ENCODE measurements around the gene TXNDC11.
"Not testable (repeated sequence)": the region's sequence is repeated elsewhere in the genome, so short reads cannot be mapped to it uniquely, and the experiment has no call there.

Gene TXNDC11

DNA sequence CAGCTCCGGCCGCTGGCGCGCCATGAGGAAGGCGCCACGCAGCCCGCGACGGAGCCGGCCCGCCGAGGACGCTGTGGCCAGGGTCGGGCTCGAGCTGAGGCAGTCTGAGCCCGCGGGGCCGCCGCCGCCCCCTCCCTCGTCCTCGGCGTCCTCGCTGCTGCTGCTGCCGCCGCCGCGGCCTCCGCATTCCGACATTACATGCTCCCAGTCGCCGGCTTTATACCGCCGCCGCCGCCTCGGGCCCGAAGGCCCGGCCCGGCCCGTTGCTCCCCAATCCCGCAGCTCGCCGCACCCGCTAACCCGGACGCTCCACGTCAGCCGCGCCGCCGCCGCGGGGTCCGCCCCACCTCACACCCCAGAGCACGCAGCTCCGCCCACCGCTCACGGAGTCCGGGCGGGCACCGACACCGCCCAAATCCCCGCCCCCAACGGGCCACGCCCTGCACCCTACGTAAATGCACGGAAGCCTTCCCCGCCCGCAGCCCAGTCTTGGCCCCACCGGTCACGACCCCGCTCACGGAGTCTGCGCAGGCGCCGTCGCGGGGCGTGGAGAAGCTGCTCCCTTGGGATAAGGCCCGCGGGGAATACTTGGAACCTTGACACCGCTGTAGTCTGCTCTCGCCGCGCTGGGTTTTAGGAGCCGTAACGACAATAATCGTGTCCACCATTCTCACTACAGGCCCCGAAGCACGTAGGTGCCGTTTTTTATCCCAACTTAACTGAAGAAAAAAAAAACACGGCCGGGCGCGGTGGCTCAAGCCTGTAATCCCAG lies at the start of gene TXNDC11:
TSS of gene TXNDC11 (minus strand) at position 322 of the 772 bp plus-strand sequence. CDS start at position 195, 127 bp downstream.
- DNase-seq (ENCODE audit: low spot score), result peak; percentile 99

DNA sequence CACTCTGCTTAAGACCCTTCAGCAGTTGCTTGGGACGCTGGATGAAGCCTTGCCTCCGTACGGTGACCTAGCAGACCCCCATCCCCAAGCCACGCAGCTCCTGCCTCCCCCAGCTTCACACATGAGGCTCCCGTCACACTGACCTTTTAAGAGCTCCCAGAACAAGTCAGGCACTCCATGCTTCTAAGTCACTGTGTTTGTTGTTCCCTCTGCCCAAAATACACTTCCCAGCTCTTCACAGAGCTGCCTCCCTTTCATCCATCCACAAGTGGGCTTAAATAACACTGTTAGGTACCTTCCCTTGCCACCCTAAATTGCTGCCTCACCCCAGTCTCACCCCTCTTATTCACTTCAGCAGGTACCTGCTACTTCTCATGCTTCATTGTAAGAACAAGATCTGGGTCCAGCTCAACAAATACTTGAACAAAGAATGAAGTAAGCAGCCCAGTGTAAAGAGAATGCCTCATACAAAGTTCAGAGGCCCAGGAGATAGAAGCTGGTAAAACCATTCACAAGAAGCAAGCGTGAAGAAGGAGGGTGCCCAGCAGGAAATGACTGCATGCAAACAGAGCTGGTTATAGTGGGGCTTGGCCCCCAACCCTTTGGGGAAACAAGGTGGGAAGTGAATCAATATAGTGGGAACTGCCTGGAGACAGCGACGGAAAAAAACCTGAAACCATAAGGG lies 48.6 kb upstream of the TXNDC11 start:
- no peak for DNase-seq (ENCODE audit: low spot score)

DNA sequence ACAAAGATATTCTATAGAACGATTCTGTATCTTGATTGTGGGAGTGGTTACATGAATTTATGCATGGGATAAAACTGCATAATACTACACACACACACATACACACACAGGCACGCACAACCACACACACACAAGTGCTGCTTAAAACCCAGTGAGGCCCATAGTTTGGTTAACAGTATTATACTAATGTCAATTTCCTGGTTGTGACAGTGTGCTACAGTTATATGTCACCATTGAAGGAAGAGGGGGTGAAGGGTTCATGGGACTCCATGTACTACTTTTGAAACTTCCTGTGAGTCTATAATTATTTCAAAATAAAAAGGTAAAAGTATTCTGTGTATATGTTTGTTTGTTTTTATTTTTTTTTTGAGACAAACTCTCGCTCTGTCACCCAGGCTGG lies 46.3 kb upstream of the TXNDC11 start:
- DNase-seq (ENCODE audit: low spot score), result no peak

DNA sequence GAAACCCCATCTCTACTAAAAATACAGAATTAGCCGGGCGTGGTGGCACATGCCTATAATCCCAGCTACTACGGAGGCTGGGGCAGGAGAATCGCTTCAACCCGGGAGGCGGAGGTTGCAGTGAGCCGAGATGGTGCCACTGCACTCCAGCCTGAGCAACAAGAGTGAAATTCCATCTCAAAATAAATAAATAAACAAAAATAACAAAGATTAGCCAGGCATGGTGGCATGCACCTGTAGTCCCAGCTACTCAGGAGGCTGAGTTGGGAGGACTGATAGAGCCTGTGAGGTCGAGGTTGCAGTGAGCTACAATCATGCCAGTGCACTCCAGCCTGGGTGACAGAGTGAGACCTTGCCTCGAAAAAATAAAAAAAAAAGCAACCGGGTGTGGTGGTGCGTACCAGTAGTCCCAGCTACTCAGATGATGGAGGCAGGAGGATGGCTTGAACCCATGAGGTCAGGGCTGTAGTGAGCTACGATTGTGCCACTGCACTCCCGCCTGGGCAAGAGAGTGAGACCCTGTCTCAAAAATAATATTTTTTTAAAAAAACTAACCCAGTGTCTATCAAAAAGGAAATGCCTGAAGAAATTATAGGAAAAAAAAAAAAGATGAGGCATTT lies 42.4 kb upstream of the TXNDC11 start:
- not testable (repeated sequence) for DNase-seq (ENCODE audit: low spot score)

- not testable (repeated sequence) for DNase-seq (ENCODE audit: low spot score)
Observed at GRCh38 chr16:11784381-11784780, 41.7 kb upstream of the TXNDC11 start.

GRCh38 chr16:11784038-11784369 lies 41.3 kb upstream of the TXNDC11 start:
- DNase-seq (ENCODE audit: low spot score), result no peak

DNA sequence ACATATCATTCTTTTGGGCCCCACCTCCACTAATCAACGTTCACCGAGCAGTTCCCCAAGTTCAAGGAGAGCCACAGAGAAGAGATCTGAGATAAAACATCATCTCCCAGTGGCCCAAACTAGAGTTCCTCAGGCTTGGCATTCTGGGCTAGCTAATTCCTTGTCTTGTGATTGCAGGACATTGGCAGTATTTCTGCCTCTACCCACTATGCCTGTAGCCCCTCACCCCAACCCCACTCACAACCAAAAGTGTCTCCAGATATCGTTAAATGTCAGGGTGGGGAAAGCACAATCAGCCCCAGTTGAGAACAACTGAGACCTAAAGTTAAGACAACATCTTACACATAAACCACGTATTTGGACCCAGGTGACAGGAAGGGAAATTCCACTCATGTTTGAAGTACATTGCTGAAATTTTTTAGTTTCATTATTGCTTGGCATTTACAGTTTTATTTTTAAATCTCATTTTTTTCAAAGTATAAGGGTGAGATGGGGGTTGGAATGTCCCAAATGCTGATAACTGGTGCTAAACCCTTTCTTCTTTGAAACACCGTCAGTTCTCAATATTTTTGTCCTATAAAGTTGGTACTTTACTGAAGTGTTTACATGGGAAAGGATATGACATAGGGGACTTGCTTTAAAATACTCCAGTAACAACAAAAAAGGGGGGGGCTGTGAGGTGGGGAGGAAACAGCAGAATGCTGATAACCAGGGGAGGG lies 40.8 kb upstream of the TXNDC11 start:
- DNase-seq (ENCODE audit: low spot score), result no peak

GRCh38 chr16:11781773-11782172 lies 39.1 kb upstream of the TXNDC11 start:
- DNase-seq (ENCODE audit: low spot score), result no peak

GRCh38 chr16:11780991-11781680 lies 38.5 kb upstream of the TXNDC11 start:
- no peak for DNase-seq (ENCODE audit: low spot score)

DNA sequence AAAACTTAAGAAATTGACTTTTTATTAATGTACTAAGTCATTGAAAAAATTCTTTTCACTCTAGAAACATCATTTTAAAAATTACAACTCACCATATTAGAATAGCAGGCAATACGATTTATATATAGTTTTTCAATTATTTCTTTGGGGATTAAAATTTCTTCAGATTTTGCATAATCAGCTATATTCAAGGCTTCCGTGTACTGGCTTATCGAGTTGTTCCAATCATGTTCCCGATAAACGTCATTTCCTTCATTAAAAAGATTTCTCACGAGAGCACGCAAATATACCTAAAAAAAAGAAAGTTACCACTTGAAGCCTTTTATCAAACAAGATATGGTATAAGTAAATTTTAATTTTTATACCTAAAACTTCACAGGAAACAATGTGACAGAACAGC lies 36.4 kb upstream of the TXNDC11 start:
- DNase-seq (ENCODE audit: low spot score), result no peak

DNA sequence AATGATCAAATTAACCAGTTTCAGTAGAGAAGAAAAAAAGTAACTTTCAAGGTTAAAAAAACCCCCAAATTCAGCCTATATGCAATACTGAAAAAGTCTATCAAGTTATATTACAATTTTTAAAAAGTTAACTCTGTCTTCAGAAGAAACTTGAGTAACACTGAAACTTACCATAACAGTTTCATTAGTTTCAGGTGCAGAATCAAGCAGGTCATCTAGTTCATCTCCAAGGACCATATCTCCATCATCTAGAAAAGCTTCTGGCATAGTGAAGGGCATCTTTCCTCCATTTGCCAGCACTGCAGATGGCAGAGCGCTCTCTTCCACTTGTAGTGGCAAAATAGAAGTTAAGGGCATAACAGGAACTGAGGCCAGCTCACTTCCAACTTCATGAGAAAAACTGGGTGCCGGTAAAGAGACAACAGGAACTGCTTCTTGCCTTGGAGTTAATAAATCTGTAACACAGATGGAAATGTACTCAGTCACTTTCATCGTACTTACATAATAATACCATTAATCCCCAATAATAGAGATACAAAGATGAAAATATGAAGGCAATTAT lies 31.5 kb upstream of the TXNDC11 start:
- no peak for DNase-seq (ENCODE audit: low spot score)

DNA sequence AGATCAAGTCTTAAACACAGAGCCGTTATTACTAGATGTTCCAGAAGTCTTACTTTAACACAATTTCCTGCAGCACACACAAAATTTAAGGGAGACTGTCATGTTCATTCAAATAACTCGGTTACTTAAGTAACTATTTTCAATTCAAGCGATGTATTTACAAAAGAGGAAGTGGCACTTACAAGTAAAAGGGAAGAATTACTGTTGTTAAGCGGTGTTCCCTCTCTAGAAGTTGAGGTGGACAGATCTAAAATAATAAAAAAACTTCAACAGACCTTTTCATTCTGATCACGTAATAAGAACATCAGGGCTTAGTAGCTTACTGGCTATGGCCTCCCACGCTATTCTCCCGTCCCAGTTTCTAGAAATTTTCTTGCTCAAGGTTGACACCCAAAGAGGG lies 26.2 kb upstream of the TXNDC11 start:
- DNase-seq (ENCODE audit: low spot score), result no peak

- DNase-seq (ENCODE audit: low spot score), result no peak
Observed at GRCh38 chr16:11762431-11762830, 19.8 kb upstream of the TXNDC11 start.

GRCh38 chr16:11759997-11760396 lies 17.3 kb upstream of the TXNDC11 start:
- no peak for DNase-seq (ENCODE audit: low spot score)

DNA sequence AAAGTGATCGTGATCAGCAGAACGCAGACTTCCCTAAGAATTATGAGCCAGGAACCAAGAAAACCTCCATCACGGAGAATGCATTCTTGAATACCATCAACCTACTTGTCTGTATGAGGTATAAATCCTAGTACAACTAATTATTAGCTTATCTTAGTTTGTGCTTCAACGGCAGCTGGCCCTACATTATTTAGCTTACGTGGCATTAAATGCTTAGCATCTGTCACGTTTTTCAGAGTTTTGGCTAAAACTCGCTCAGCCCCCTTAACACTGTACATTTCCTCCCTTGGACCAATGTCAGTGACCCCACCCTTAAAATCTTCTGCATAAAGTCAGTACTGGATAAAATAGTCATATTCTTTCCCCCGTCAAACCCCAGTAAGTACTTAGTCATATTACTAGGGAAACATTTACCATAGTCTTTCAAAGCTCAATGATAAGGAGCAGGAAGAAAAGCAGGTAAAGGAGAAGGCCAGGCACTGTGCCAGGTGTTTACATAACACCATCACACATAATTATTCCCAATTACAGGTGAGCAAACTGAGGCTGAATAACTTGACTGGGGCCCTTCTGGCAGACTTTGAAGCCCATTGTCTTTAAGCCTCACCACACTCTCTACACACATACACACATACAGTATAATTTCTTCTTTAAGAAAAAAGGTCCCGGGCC lies 16.6 kb upstream of the TXNDC11 start:
- no peak for DNase-seq (ENCODE audit: low spot score)

- DNase-seq (ENCODE audit: low spot score), result no peak
Observed at GRCh38 chr16:11757671-11758545, 15.3 kb upstream of the TXNDC11 start.

DNA sequence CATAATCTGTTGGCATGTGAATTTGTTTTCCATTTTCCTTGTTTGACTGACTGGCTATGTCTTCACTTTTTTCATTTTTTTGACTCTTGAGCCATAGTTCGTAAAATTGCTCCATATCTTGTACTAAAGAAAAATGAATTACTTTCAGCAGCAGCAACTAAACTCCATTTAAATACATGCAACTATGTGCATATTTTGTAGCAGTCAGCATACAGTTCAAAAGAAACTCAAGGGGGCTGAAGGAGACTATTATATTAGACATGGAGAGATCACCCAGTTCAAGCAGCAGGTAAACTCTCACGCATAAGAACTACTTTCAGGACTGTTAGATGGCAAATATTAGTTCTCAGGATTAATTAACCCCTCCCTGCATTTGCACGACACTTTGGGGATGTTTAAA lies 13.6 kb upstream of the TXNDC11 start:
- no peak for DNase-seq (ENCODE audit: low spot score)

DNA sequence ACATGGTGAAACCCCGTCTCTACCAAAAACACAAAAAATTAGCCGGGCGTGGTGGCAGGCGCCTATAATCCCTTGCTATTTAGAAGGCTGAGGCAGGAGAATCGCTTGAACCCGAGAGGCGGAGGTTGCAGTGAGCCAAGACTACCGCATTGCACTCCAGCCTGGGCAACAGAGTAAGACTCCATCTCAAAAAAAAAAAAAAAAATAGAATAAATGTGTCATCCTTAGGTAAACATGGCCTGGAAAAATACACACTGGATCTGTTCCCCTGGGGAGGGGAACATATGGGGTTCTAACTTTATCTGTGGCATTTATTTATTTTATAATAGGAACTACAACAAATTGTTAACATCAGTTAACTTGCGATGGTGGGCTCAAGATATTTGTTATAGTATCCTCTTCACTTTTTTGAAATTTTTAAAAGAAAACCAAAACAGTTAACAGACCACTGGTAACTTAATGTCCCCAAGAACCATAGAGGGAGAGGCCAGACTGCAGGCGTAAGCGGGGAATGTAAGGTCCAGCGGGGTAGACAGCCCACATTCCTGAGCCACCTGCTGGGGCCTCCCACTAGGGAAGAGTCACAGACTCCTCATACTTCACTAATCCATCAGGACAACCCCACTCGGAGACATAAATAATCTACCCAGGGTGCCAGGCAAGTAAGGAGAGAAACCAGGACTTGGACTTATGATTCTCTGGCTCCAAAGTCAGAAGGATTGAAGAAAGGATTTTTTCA lies 12.5 kb upstream of the TXNDC11 start:
- no peak for DNase-seq (ENCODE audit: low spot score)

DNA sequence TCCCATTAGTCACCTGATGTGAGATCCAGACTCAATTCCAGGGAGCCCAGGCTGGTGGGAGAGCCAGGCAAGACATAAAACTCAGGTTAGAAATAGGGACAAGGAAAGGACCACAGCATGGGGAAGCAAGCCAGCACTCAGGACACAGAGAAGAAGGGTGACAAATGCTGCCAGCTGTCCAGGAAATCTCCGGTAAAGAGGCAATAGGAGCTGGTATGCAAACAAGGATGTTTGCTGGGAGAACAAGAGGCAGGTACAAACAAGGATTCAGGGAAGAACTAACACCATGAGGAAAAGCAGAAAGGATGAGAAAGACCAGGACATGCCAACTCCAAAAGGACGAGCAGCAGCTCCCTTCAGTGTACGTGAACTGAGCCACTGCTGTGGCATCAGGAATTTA lies 10.2 kb upstream of the TXNDC11 start:
- no peak for DNase-seq (ENCODE audit: low spot score)

All from hematopoietic multipotent progenitor cell treated with erythropoietin and hydrocortisone succinate and interleukin-3 and kit ligand, for 15 days (in vitro differentiated cells).